Measurements from ENCODE around the gene SELP. TPM values are rescaled to one million over a fixed set of nuclear protein-coding genes. Genes with fewer than 3 reads are reported as not detected.

SELP gene
- polyA plus RNA-seq, 3 donors, result 0.84 to 1.4 (median 0.85) TPM

DNA sequence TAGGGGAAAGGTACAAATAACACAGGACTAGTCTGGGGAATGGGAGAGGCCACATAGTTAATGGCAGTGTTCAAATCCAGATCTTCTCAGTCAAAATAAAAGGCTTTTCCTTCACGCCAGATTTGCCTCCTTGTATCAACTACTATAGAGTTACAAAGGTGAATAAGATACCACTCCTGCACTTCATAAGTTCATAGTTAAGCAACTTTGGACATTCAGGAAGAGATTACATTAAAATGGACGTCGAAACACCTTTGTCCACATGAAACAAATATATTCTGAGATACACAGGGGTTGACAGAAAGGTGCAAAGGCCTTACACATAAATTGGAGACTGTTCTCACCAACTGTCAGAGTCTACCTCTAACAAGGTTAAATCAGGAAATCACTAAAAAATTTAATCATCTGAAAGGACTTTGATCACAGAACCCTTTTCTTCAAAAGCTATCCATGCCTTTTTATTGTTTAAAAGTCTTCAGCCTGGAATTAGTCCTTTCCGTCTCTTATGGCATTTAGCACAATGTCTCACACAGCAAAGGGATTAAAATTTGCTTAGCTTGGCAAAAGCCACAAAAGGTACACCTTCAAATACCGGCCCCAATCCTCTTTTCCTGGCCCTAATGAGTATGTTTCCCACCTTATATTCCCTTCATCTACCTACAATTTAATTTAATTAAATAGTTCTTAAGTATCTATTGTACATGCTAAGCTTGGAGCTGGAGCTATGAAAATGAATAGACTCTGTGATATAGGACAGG lies 51.8 kb downstream of the SELP start:
- Mint-ChIP-seq H3K36me3 (peaks cover 32 to 39% of the 10 kb centered on the region in 2 donors), H3K27ac (no peak overlapping the region), H3K4me3 (no peak overlapping the region), H3K4me1 (peaks cover 5% of the 10 kb centered on the region), H3K27me3 (ENCODE audit: low read depth in 3 of 3) (peaks cover 0 to 8% (median 3%) of the 10 kb centered on the region in 3 donors), H3K9me3 (peaks cover 0 to 2% (median 0%) of the 10 kb centered on the region in 7 donors)
- Histone ChIP-seq H2AFZ (ENCODE audit: insufficient read depth, low read depth, low read length, poor library complexity, severe bottlenecking) (no peak overlapping the region), H3K9me3 (replicated peaks in 1 of 2; ENCODE audit: control insufficient read depth in 1 of 2, insufficient read depth in 1 of 2, low read length in 2 of 2) (no peaks in the 10 kb centered on the region), H3K27me3 (ENCODE audit: control insufficient read depth in 2 of 2, insufficient read depth in 2 of 2, low read length in 2 of 2) (no peaks in the 10 kb centered on the region), H3K9ac (ENCODE audit: insufficient read depth, low read length, poor library complexity, severe bottlenecking) (no peak overlapping the region), H3K4me2 (replicated peaks; ENCODE audit: extremely low read depth, low read length, poor library complexity, severe bottlenecking) (no peak overlapping the region), H3K36me3 (replicated peaks in 1 of 2; ENCODE audit: control insufficient read depth in 1 of 2, insufficient read depth in 2 of 2, low read length in 2 of 2) (peaks cover 13 to 55% of the 10 kb centered on the region in 2 donors), H3K79me2 (ENCODE audit: insufficient read depth, low read length) (no peaks in the 10 kb centered on the region), H3K27ac (ENCODE audit: low read depth in 1 of 2, low read length in 2 of 2) (no peak overlapping the region), H4K20me1 (ENCODE audit: insufficient read depth, low read length) (peaks cover 4% of the 10 kb centered on the region), H3K4me1 (ENCODE audit: control insufficient read depth in 1 of 2, insufficient read depth in 2 of 2, low read length in 2 of 2) (peaks cover 0 to 6% of the 10 kb centered on the region in 2 donors), H3K4me3 (replicated peaks in 1 of 3; ENCODE audit: low read depth in 2 of 3, low read length in 3 of 3) (no peak overlapping the region)
- TF ChIP-seq, protein P1, sequence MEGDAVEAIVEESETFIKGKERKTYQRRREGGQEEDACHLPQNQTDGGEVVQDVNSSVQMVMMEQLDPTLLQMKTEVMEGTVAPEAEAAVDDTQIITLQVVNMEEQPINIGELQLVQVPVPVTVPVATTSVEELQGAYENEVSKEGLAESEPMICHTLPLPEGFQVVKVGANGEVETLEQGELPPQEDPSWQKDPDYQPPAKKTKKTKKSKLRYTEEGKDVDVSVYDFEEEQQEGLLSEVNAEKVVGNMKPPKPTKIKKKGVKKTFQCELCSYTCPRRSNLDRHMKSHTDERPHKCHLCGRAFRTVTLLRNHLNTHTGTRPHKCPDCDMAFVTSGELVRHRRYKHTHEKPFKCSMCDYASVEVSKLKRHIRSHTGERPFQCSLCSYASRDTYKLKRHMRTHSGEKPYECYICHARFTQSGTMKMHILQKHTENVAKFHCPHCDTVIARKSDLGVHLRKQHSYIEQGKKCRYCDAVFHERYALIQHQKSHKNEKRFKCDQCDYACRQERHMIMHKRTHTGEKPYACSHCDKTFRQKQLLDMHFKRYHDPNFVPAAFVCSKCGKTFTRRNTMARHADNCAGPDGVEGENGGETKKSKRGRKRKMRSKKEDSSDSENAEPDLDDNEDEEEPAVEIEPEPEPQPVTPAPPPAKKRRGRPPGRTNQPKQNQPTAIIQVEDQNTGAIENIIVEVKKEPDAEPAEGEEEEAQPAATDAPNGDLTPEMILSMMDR (IDR thresholded peaks at IDR 0.05), result no peak
- intact Hi-C loops (cut with micrococcal nuclease), result no loop called here
- DNase-seq, result no peak
- 100% methylated on average over 1 of the region's 5 CpGs for WGBS (ENCODE audit: insufficient coverage)

DNA sequence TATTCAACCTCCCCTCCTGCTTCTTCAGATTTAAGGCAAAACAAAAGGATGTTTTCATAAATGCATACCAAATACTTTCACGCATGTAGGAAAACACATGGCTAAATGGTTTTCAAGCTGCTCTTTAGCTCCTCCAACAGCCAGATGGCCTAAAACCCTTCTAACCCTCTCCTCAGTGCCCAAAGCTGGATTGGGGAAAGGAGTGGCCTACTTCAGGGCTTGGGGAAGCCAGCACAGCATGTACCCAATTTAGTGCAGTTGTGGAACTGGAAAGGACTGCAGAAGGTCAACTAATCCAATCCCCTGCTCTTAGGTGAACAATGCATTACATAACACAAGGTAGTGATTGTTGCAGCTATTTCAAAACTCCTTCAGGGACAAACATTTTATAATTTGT lies 53.0 kb downstream of the SELP start:
- peaks cover 14 to 67% of the 10 kb centered on the region in 2 donors for H3K36me3 ChIP-seq (replicated peaks in 1 of 2; ENCODE audit: control insufficient read depth in 1 of 2, insufficient read depth in 2 of 2, low read length in 2 of 2)
- Mint-ChIP-seq H3K36me3 (peaks cover 40 to 41% of the 10 kb centered on the region in 2 donors), H3K27me3 (ENCODE audit: low read depth in 3 of 3) (peaks cover 0 to 8% (median 3%) of the 10 kb centered on the region in 3 donors), H3K4me3 (no peak overlapping the region), H3K9me3 (peaks cover 0 to 2% (median 0%) of the 10 kb centered on the region in 7 donors), H3K27ac (no peak overlapping the region), H3K4me1 (no peaks in the 10 kb centered on the region)
- peaks cover 8% of the 10 kb centered on the region for H4K20me1 ChIP-seq (ENCODE audit: insufficient read depth, low read length)
- TF ChIP-seq, protein P1 (IDR thresholded peaks at IDR 0.05), result no peak
- H2AFZ ChIP-seq (ENCODE audit: insufficient read depth, low read depth, low read length, poor library complexity, severe bottlenecking), result no peak overlapping the region
- H3K4me2 ChIP-seq (replicated peaks; ENCODE audit: extremely low read depth, low read length, poor library complexity, severe bottlenecking), result no peak overlapping the region
- no peak for DNase-seq
- no peak overlapping the region for H3K9ac ChIP-seq (ENCODE audit: insufficient read depth, low read length, poor library complexity, severe bottlenecking)
- no CpG with 5 or more reads among the region's 1 CpG for WGBS (ENCODE audit: insufficient coverage)
- no peaks in the 10 kb centered on the region for H3K79me2 ChIP-seq (ENCODE audit: insufficient read depth, low read length)
- intact Hi-C loops (cut with micrococcal nuclease), result no loop called here
- no peaks in the 10 kb centered on the region for H3K9me3 ChIP-seq (replicated peaks in 1 of 2; ENCODE audit: control insufficient read depth in 1 of 2, insufficient read depth in 1 of 2, low read length in 2 of 2)
- no peak overlapping the region for H3K4me3 ChIP-seq (replicated peaks in 1 of 3; ENCODE audit: low read depth in 2 of 3, low read length in 3 of 3)
- H3K4me1 ChIP-seq (ENCODE audit: control insufficient read depth in 1 of 2, insufficient read depth in 2 of 2, low read length in 2 of 2), result no peaks in the 10 kb centered on the region
- H3K27me3 ChIP-seq (ENCODE audit: control insufficient read depth in 2 of 2, insufficient read depth in 2 of 2, low read length in 2 of 2), result no peaks in the 10 kb centered on the region
- no peak overlapping the region for H3K27ac ChIP-seq (ENCODE audit: low read depth in 1 of 2, low read length in 2 of 2)

Data from CD14-positive monocyte (primary cell).